Measurements from ENCODE around the gene BICRA. TPM values are rescaled to one million over a fixed set of nuclear protein-coding genes. Genes with fewer than 3 reads are reported as not detected.
A peak's percentile ranks its signal among the peaks of the same experiment; 100 is the strongest.

Gene BICRA
- total RNA-seq, 1 experiment from 2014 or later, result 34.3 TPM

- no peak for TF ChIP-seq CTCF (IDR thresholded peaks at IDR 0.05; ENCODE audit: insufficient read depth in 1 of 2, low read depth in 1 of 2, low read length in 1 of 2, severe bottlenecking in 1 of 2, unreplicated experiment in 1 of 2)
These were observed 8.4 kb upstream of the BICRA start for GRCh38 chr19:47600246-47601179.

GRCh38 chr19:47601180-47601904 lies 7.6 kb upstream of the BICRA start:
- BruUV-seq (replicated peaks), result no TSS peak
- peaks cover 23% of the 10 kb centered on the region for H3K36me3 Mint-ChIP-seq (ENCODE audit: insufficient read depth, unreplicated experiment)
- POLR2A ChIA-PET, result interaction anchor here (0.7 to 2.8 kb wide), 6 partner anchors 9 to 121 kb away, joined by 4 to 23 read pairs (median 11); no protein-coding TSS in a partner anchor
- no peaks in the 10 kb centered on the region for H3K9me3 ChIP-seq
- peak overlapping the region; percentile 87 for H3K27ac Mint-ChIP-seq (ENCODE audit: unreplicated experiment)
- peaks cover 21% of the 10 kb centered on the region for H3K4me1 Mint-ChIP-seq (ENCODE audit: low read depth, unreplicated experiment)
- peaks cover 24% of the 10 kb centered on the region for H3K4me1 ChIP-seq
- DNase-seq, result peak; percentile 57 to 76
- H3K4me3 ChIP-seq (ENCODE audit: low read depth, low read length), result peak overlapping the region; percentile 42
- no peaks in the 10 kb centered on the region for H3K27me3 ChIP-seq (replicated peaks; ENCODE audit: control insufficient read depth, insufficient read depth, low read length)
- intact Hi-C loops (cut with micrococcal nuclease; ENCODE audit: unreplicated experiment), result loop anchor here (2.0 to 5.0 kb wide), 2 partner anchors 65 to 164 kb away; no protein-coding TSS in a partner anchor
- no peak for TF ChIP-seq CTCF (IDR thresholded peaks at IDR 0.05; ENCODE audit: insufficient read depth in 1 of 2, low read depth in 1 of 2, low read length in 1 of 2, severe bottlenecking in 1 of 2, unreplicated experiment in 1 of 2)
- no peaks in the 10 kb centered on the region for H3K9me3 Mint-ChIP-seq (ENCODE audit: unreplicated experiment)
- H3K36me3 ChIP-seq (ENCODE audit: control insufficient read depth, insufficient read depth, low read length), result no peaks in the 10 kb centered on the region
- no peaks in the 10 kb centered on the region for H3K27me3 Mint-ChIP-seq (ENCODE audit: insufficient read depth, unreplicated experiment)
- peak overlapping the region; percentile 77 for H3K4me3 Mint-ChIP-seq (ENCODE audit: unreplicated experiment)
- CTCF ChIA-PET, result interaction anchor here (0.6 to 1.7 kb wide), 6 partner anchors 47 to 271 kb away, joined by 3 to 7 read pairs (median 4); partner anchors contain the start of gene NAPA

More at GRCh38 chr19:47600246-47601179, 8.4 kb upstream of the BICRA start:
- H3K27me3 Mint-ChIP-seq (ENCODE audit: insufficient read depth, unreplicated experiment), result no peaks in the 10 kb centered on the region
- no peaks in the 10 kb centered on the region for H3K9me3 Mint-ChIP-seq (ENCODE audit: unreplicated experiment)
- H3K4me1 ChIP-seq, result peaks cover 24% of the 10 kb centered on the region
- H3K36me3 ChIP-seq (ENCODE audit: control insufficient read depth, insufficient read depth, low read length), result no peaks in the 10 kb centered on the region
- H3K9me3 ChIP-seq, result no peaks in the 10 kb centered on the region
- no peaks in the 10 kb centered on the region for H3K27me3 ChIP-seq (replicated peaks; ENCODE audit: control insufficient read depth, insufficient read depth, low read length)
- H3K36me3 Mint-ChIP-seq (ENCODE audit: insufficient read depth, unreplicated experiment), result peaks cover 29% of the 10 kb centered on the region
- peak; percentile 100 for DNase-seq
- peak overlapping the region; percentile 77 for H3K4me3 Mint-ChIP-seq (ENCODE audit: unreplicated experiment)
- H3K4me3 ChIP-seq (ENCODE audit: low read depth, low read length), result peak overlapping the region; percentile 46
- intact Hi-C loops (cut with micrococcal nuclease; ENCODE audit: unreplicated experiment), result loop anchor here (1.0 to 5.0 kb wide), 6 partner anchors 8 to 163 kb away; partner anchors contain the start of gene NAPA
- ChIA-PET CTCF (interaction anchor here (0.6 to 1.7 kb wide), 8 partner anchors 17 to 164 kb away, joined by 3 to 7 read pairs (median 4); partner anchors contain the start of gene NAPA), POLR2A (interaction anchor here (0.7 to 2.8 kb wide), 9 partner anchors 8 to 705 kb away, joined by 3 to 23 read pairs (median 4); no protein-coding TSS in a partner anchor)
- H3K4me1 Mint-ChIP-seq (ENCODE audit: low read depth, unreplicated experiment), result peaks cover 21% of the 10 kb centered on the region
- H3K27ac Mint-ChIP-seq (ENCODE audit: unreplicated experiment), result peak overlapping the region; percentile 87
- BruUV-seq (replicated peaks), result TSS peak; percentile 93

Measured in Caco-2 (cell line).